GM12878 (cell line): Measurements from ENCODE around the gene FOXO1. TPM values are rescaled to one million over a fixed set of nuclear protein-coding genes. Genes with fewer than 3 reads are reported as not detected.
A peak's percentile ranks its signal among the peaks of the same experiment; 100 is the strongest.

Experiments used
- ATAC-seq: fragments of 200-7000 bp; cut with Tn5 transposase; 3 replicates; pipeline ENCODE4 v1.9.1; 2020; ENCODE audit warnings: mild to moderate bottlenecking, moderate library complexity
- BruUV-seq: library from RNA; stranded (reverse); fragments of 400-500 nt; replicated peaks from 2 replicates; lab custom pipeline; 2021; lab: Mats Ljungman, UMichigan
- CTCF ChIA-PET: fragments of 300-600 bp; sonication (Branson Sonifier 250); formaldehyde crosslinking; extraction: SDS; loops from one replicate; lab custom pipeline; 2021; ENCODE audit warnings: inconsistent platforms; lab: Yijun Ruan, JAX
- POLR2A ChIA-PET: fragments of 350-600 bp; formaldehyde crosslinking; extraction: SDS; loops from one replicate; lab custom pipeline; 2021; ENCODE audit warnings: inconsistent platforms; lab: Charles Lee
- RAD21 ChIA-PET: fragments of 300-600 bp; sonication (Branson Sonifier 250); formaldehyde crosslinking; loops from one replicate; lab custom pipeline; 2023; ENCODE audit warnings: antibody characterized with exemption; ENCODE audit not compliant: unreplicated experiment; lab: Charles Lee
- SMC1A ChIA-PET: fragments of 300-600 bp; sonication (Branson Sonifier 250); formaldehyde crosslinking; loops from one replicate; lab custom pipeline; 2023; ENCODE audit not compliant: unreplicated experiment, uncharacterized antibody; lab: Charles Lee
- DNase-seq: peaks from one replicate; pipeline ENCODE4 v3.0.0-alpha.2; 2011; ENCODE audit warnings: low read depth, low spot score
- FAIRE-seq: peaks from 3 replicates; lab custom pipeline; 2011; peaks lifted over from hg19 to GRCh38; lab: Jason Lieb, UNC
- H2AFZ ChIP-seq: 2 replicates; pipeline ENCODE4 v1.6.0; 2011; ENCODE audit warnings: low read depth, low read length, control low read depth; ENCODE audit not compliant: control insufficient read depth
- H3K27ac ChIP-seq: 2 replicates; pipeline ENCODE4 v1.5.1; 2011; ENCODE audit warnings: control low read depth; ENCODE audit not compliant: control insufficient read depth, insufficient read depth
- H3K27me3 ChIP-seq, 2 experiments: replicated peaks in 1 of 2; 2 replicates each; pipeline versions ENCODE4 v1.6.0 to v1.6.1; 2011; ENCODE audit warnings: low read length in 1 of 2; ENCODE audit not compliant: control insufficient read depth in 2 of 2, insufficient read depth in 2 of 2
- H3K36me3 ChIP-seq, 2 experiments: 2 replicates each; pipeline ENCODE4 v1.5.1; 2011; ENCODE audit warnings: low read length in 1 of 2; ENCODE audit not compliant: control insufficient read depth in 2 of 2, insufficient read depth in 2 of 2
- H3K4me1 ChIP-seq: 2 replicates; pipeline ENCODE4 v1.6.1; 2011; ENCODE audit warnings: mild to moderate bottlenecking, low read length, moderate library complexity, mixed read lengths; ENCODE audit not compliant: control insufficient read depth, insufficient read depth
- H3K4me2 ChIP-seq: 2 replicates; pipeline ENCODE4 v1.6.0; 2011; ENCODE audit warnings: control low read depth; ENCODE audit not compliant: control insufficient read depth, insufficient read depth
- H3K4me3 ChIP-seq: fragments of 200-600 bp; sonication (generic); 2 replicates; pipeline ENCODE4 v1.5.1; 2016
- H3K79me2 ChIP-seq: 2 replicates; pipeline ENCODE4 v1.6.0; 2011; ENCODE audit warnings: low read length; ENCODE audit not compliant: control insufficient read depth, insufficient read depth
- H3K9ac ChIP-seq: 2 replicates; pipeline ENCODE4 v1.8.0; 2011; ENCODE audit warnings: low read length, control low read depth, mixed read lengths; ENCODE audit not compliant: control insufficient read depth, insufficient read depth
- H3K9me3 ChIP-seq: replicated peaks from 3 replicates; pipeline ENCODE4 v1.5.1; 2011; ENCODE audit warnings: mild to moderate bottlenecking, low read length; ENCODE audit not compliant: control insufficient read depth, insufficient read depth
- H4K20me1 ChIP-seq: 2 replicates; pipeline ENCODE4 v1.6.0; 2011; ENCODE audit not compliant: control insufficient read depth, insufficient read depth
- SP1 ChIP-seq: IDR thresholded peaks from one replicate; pipeline ENCODE4 v1.6.1; 2011; ENCODE audit warnings: low read depth, low read length
- WGBS: methylation state at CpG from one replicate; pipeline ENCODE4 v1.1.6; 2016; ENCODE audit warnings: low lambda C conversion rate; ENCODE audit not compliant: insufficient replicate concordance, insufficient coverage; ENCODE audit errors: missing lambda C conversion rate; 5-methylcytosine and 5-hydroxymethylcytosine counted together
- in situ Hi-C: fragments of 300-500 bp; cut with MboI; formaldehyde crosslinking; loops from 9 replicates; pipeline ENCODE4 v1.14.3; 2018; ENCODE audit warnings: mixed read lengths
- intact Hi-C: fragments of 100-400 bp; cut with micrococcal nuclease; formaldehyde crosslinking; loops from one replicate; pipeline ENCODE4 v1.14.2; 2022; ENCODE audit not compliant: unreplicated experiment
- polyA plus RNA-seq, 11 experiments: library from polyadenylated mRNA; depleted of rRNA in 4 of 11; unstranded in 6 of 11; stranded (reverse) in 5 of 11; fragments of >200 nt; fragmentation: Nextera tagmentation in 4 of 11; fragmentation: Illumina TruSeq in 1 of 11; extraction: Ambion mirVana in 4 of 11; extraction: Trizol in 1 of 11; gene quantifications; 1 replicate in 1 of 11; 2 replicates in 10 of 11; pipeline versions ENCODE4 v1.2.1 to v1.2.3, GENCODE V29; 2011 to 2016; ENCODE audit warnings: inconsistent platforms in 2 of 11, missing spikeins in 2 of 11, low read depth in 1 of 11
- total RNA-seq, 4 experiments: library from RNA; depleted of rRNA in 3 of 4; stranded (reverse); fragments of >200 nt in 3 of 4; fragmentation: Illumina TruSeq in 1 of 4; extraction: Trizol in 1 of 4; gene quantifications; 2 replicates each; pipeline versions ENCODE4 v1.2.1 to v1.2.3, GENCODE V29; 2013 to 2021
- TF ChIP-seq, protein P1 (sequence below): IDR thresholded peaks from 2 replicates; pipeline ENCODE4 v1.6.1; 2012; ENCODE audit warnings: mild to moderate bottlenecking, low read depth, low read length
- TF ChIP-seq, protein P2 (sequence below): fragments of 450-650 bp; IDR thresholded peaks from 2 replicates; pipeline ENCODE4 v1.6.1; 2016; ENCODE audit warnings: mild to moderate bottlenecking

The FOXO1 gene
- total and polyA plus RNA-seq, 10 of the 15 experiments (the other 5 are each of a cell fraction or from before 2014, with no cell fraction given) = 0.58 to 8.3 (median 0.88) TPM

DNA sequence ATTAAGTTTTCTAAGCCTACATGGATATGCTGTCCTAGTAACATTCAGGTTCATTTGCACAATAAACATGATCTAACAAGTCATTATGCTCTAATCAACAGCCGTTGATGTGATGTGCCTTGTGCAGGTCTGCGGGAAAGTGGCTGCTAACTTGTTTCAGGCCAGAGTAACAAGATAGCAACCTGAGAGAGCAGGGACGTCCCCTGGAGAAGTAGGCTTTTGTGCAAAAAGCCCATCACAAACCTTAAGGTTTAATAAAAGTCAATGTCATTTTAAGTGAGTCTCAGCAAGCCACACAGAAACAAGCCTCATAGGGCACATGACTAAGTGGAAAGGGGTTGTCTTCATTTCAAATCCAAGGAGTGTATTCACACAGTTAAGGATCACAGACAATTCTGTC lies 17.6 kb downstream of the FOXO1 start:
- ChIA-PET SMC1A (interaction anchor here (1.1 kb wide), 1 partner anchor 35 kb away, joined by 5 read pairs; no protein-coding TSS in a partner anchor), POLR2A (no interaction called here), CTCF (no interaction called here), RAD21 (no interaction called here)
- H3K27ac ChIP-seq = no peak overlapping the region
- H3K9me3 ChIP-seq = no peaks in the 10 kb centered on the region; the same call in 2 of the 3 replicates
- 26% methylated on average over 3 of the region's 3 CpGs for WGBS
- no TSS peak for BruUV-seq
- no peak for DNase-seq
- intact Hi-C loops = no loop called here
- 0 out of 3 replicates have a peak, but pooled peaks have one; percentile 4 for ATAC-seq
- no peaks in the 10 kb centered on the region for H3K36me3 ChIP-seq
- TF ChIP-seq, protein P1, sequence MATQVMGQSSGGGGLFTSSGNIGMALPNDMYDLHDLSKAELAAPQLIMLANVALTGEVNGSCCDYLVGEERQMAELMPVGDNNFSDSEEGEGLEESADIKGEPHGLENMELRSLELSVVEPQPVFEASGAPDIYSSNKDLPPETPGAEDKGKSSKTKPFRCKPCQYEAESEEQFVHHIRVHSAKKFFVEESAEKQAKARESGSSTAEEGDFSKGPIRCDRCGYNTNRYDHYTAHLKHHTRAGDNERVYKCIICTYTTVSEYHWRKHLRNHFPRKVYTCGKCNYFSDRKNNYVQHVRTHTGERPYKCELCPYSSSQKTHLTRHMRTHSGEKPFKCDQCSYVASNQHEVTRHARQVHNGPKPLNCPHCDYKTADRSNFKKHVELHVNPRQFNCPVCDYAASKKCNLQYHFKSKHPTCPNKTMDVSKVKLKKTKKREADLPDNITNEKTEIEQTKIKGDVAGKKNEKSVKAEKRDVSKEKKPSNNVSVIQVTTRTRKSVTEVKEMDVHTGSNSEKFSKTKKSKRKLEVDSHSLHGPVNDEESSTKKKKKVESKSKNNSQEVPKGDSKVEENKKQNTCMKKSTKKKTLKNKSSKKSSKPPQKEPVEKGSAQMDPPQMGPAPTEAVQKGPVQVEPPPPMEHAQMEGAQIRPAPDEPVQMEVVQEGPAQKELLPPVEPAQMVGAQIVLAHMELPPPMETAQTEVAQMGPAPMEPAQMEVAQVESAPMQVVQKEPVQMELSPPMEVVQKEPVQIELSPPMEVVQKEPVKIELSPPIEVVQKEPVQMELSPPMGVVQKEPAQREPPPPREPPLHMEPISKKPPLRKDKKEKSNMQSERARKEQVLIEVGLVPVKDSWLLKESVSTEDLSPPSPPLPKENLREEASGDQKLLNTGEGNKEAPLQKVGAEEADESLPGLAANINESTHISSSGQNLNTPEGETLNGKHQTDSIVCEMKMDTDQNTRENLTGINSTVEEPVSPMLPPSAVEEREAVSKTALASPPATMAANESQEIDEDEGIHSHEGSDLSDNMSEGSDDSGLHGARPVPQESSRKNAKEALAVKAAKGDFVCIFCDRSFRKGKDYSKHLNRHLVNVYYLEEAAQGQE = no peak
- no peak for TF ChIP-seq SP1
- TF ChIP-seq, protein P2, sequence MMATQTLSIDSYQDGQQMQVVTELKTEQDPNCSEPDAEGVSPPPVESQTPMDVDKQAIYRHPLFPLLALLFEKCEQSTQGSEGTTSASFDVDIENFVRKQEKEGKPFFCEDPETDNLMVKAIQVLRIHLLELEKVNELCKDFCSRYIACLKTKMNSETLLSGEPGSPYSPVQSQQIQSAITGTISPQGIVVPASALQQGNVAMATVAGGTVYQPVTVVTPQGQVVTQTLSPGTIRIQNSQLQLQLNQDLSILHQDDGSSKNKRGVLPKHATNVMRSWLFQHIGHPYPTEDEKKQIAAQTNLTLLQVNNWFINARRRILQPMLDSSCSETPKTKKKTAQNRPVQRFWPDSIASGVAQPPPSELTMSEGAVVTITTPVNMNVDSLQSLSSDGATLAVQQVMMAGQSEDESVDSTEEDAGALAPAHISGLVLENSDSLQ = no peak
- H4K20me1 ChIP-seq = no peaks in the 10 kb centered on the region
- H3K27me3 ChIP-seq = no peaks in the 10 kb centered on the region
- no peak for FAIRE-seq
- no peak overlapping the region for H3K4me2 ChIP-seq
- H3K9ac ChIP-seq = no peak overlapping the region
- no peak overlapping the region for H2AFZ ChIP-seq
- H3K4me3 ChIP-seq = no peak overlapping the region
- in situ Hi-C loops = no loop called here
- peaks cover 39% of the 10 kb centered on the region for H3K4me1 ChIP-seq
- peaks cover 50% of the 10 kb centered on the region for H3K79me2 ChIP-seq
